ENCODE data around the gene ATP8B3.

The ATP8B3 gene

DNA sequence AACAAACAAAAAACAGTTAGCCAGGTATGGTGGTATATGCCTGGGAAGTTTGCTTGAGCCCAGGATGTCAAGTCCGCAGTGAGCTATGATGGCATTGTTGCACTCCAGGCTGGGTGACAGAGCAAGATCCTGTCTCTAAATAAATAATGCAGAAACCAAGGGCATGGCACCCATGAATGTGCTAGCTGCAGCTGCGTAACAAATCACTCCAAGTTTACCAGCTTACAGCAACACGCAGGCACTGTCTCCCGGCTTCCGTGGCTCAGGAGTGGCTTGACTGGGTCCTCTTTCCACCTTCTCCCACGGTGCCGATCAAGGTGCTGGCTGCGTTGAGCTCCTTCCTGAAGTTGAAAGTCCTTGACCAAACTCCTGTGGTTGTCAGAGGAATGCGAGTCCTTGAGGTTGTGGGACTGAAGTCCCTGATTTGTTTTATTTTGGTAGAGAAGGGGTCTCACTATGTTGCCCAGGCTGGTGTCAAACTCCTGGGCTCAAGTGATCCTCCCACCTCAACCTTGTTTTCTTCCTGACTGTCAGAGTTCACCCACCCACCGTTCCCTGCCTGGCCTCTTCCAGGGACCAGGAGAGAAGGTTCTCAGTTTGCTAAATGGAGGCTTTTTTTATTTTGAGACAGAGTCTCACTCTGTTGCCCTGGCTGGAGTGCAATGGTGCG lies 72.0 kb downstream of the ATP8B3 start:
- DNase-seq (ENCODE audit: low read depth): no peak

GRCh38 chr19:1736927-1737326 lies 75.1 kb downstream of the ATP8B3 start:
- DNase-seq (ENCODE audit: low read depth): no peak

GRCh38 chr19:1736280-1736679 lies 75.8 kb downstream of the ATP8B3 start:
- no peak for DNase-seq (ENCODE audit: low read depth)

DNA sequence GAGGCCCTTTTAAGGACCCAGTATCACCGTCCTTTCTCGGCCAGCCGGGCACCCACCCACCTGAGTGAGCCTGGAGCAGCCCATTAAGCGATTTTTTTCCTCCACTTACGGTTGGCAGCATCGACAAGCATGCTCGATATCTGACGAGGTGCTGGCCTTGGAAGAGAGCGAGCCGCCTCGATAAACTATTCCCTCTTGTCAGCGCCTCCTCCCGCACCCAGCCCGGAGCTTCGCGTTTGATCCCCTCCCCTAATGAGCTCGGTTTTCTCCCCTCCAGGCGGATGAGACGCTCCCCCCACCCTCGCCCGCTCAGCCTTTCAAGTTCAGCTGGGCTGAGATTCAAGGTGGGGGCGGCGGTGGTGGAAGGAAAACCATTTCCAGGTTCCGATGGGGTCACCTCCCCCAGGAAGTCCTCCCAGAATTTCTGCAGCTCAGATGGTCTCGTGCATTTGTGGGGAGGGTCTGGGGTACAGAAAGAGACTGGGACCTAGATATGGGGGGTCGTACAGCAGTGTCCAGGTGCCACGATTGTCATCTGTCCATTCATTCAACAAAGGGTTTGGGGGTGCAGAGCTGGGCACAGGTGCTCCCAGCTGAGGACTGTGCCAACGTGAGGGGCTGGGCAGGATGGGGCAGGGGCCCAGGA lies 77.6 kb downstream of the ATP8B3 start:
- DNase-seq (ENCODE audit: low read depth): no peak
